Small intestine (tissue), 7 donors: ENCODE data around the gene MAPK14. TPM values are rescaled to one million over a fixed set of nuclear protein-coding genes. Genes with fewer than 3 reads are reported as not detected.

Experiments
- DNase-seq, 2 donors: peaks; one replicate each; pipeline versions ENCODE4 v3.0.0 to v3.0.0-alpha.2; 2013
- FAIRE-seq: peaks from 2 replicates; lab custom pipeline; 2012; peaks lifted over from hg19 to GRCh38; lab: Jason Lieb, UNC
- H3K27ac ChIP-seq, 3 donors: one replicate each; pipeline ENCODE4 v1.5.1; 2013; ENCODE audit warnings: low read length in 2 of 3, mild to moderate bottlenecking in 2 of 3, control low read depth in 1 of 3, inconsistent platforms in 1 of 3, low read depth in 1 of 3, moderate library complexity in 1 of 3
- H3K27me3 ChIP-seq, 3 donors: one replicate each; pipeline ENCODE4 v1.6.1; 2013; ENCODE audit warnings: low read length in 3 of 3, inconsistent platforms in 1 of 3; ENCODE audit not compliant: control insufficient read depth in 3 of 3, insufficient read depth in 3 of 3
- H3K36me3 ChIP-seq, 3 donors: one replicate each; pipeline ENCODE4 v1.6.1; 2013; ENCODE audit warnings: low read length in 3 of 3, inconsistent platforms in 1 of 3, low read depth in 1 of 3, mild to moderate bottlenecking in 1 of 3, moderate library complexity in 1 of 3; ENCODE audit not compliant: control insufficient read depth in 3 of 3, insufficient read depth in 2 of 3
- H3K4me1 ChIP-seq, 3 donors: one replicate each; pipeline ENCODE4 v1.6.1; 2013; ENCODE audit warnings: low read length in 2 of 3, inconsistent platforms in 1 of 3, low read depth in 1 of 3, mild to moderate bottlenecking in 1 of 3, moderate library complexity in 1 of 3; ENCODE audit not compliant: control insufficient read depth in 3 of 3, insufficient read depth in 2 of 3
- H3K4me3 ChIP-seq, 3 donors: one replicate each; pipeline ENCODE4 v1.5.1; 2013; ENCODE audit warnings: low read length in 3 of 3, control low read depth in 1 of 3, inconsistent platforms in 1 of 3, low read depth in 1 of 3, mild to moderate bottlenecking in 1 of 3, moderate library complexity in 1 of 3
- H3K9me3 ChIP-seq, 2 donors: one replicate each; pipeline ENCODE4 v1.6.1; 2013; ENCODE audit warnings: low read depth in 1 of 2, low read length in 1 of 2; ENCODE audit not compliant: control insufficient read depth in 2 of 2, insufficient read depth in 1 of 2
- WGBS, 3 donors: extraction: QIAGEN DNeasy Blood & Tissue Kit; methylation state at CpG; one replicate each; pipeline ENCODE4 v1.1.7; 2013; 5-methylcytosine and 5-hydroxymethylcytosine counted together
- polyA plus RNA-seq, 4 donors: library from polyadenylated mRNA; stranded (reverse) in 3 of 4; unstranded in 1 of 4; fragments of 200-250 nt in 3 of 4; fragments of 120-200 nt in 1 of 4; gene quantifications; one replicate each; pipeline versions ENCODE4 v1.2.1 to v1.2.3, GENCODE V29; 2013
- donor health status: healthy with polysubstance abuse.
- donor health status: control.
- donor health status: control.
- donor health status: Bipolar disorder and iron deficiency.
- donor health status: healthy.

MAPK14 gene
- polyA plus RNA-seq, 4 donors: 22.4 to 72.3 (median 32.2) TPM

DNA sequence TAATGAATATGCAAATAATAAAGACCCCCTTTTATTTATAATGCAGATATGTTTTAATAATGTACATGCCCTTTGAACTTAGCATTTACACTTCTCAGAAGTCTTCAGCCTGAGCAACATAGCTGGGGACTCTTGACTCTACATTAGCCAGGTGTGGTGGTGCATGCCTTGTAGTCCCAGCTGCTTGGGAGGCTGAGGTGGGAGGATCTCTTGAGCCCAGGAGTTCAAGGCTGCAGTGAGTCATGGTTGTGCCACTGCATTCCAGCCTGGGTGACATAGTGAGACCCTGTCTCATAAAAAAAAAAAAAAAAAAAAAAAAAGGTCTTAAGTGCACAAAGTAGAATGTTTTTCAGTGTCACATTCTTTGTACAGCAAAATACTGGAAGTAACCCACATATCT, 85.4 kb downstream of the MAPK14 start:
- H3K4me3 ChIP-seq: no peak overlapping the region

DNA sequence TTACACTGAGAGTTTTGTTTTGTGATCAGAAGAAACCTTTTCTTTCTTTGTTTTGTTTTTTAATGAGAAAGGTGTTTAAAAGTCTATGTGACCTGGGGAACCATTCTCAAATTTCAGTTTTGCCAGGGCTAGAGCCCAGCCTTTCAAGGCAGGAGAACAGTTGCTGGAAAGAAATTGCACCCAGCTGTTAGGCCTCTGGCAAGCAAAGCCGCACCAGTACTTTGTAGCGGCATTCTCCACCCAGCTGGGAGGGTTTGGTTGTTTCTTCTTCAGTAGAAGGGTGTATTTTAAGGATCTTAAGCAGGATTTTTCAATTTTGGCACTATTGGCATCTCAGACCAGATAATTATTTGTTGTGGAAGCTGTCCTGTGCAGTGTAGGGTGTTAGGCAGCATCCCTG, 86.1 kb downstream of the MAPK14 start:
- no peak overlapping the region for H3K27ac ChIP-seq

More for the DNA sequence above, 85.4 kb downstream of the MAPK14 start:
- no peaks in the 10 kb centered on the region for H3K27me3 ChIP-seq
- DNase-seq: no peak
- no peak overlapping the region for H3K27ac ChIP-seq
- no peak for FAIRE-seq
- peaks cover 6 to 37% (median 11%) of the 10 kb centered on the region in 3 donors for H3K36me3 ChIP-seq
- no peaks in the 10 kb centered on the region for H3K9me3 ChIP-seq
- peaks cover 0 to 6% (median under 1%) of the 10 kb centered on the region in 3 donors for H3K4me1 ChIP-seq

DNA sequence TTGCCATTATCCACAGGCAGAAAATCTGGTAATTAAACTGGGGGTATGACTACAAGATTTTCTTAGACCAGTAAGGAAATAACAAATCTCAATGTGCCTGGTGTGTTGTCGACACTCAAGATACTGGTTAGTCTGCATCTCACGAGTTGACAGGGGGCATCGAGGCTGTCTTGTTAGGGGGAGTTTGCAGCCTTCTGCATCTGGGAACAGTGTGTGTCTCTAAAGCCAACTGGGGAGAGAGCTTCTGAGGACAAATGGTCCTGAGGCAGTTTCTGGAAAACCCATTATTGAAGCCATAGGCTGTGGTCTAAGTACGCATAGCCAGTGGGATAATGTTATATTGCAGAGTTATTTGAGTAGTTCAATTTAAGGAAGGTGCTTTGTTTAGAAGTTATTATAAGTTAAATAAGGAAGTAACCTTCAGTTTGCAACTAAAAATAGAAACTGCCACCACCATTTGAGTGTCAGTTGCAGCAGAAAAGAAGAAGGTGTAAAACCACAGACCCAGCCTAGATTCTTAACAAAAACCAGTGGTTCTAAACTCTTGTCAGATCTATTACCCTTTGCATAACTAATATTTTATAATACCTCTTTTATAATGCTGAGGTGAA, 87.3 kb downstream of the MAPK14 start:
- Histone ChIP-seq H3K27ac (peak overlapping the region in 1 of 3 donors; percentile 3), H3K4me3 (no peak overlapping the region), H3K36me3 (peaks cover 0 to 30% (median 6%) of the 10 kb centered on the region in 3 donors), H3K9me3 (no peaks in the 10 kb centered on the region), H3K27me3 (no peaks in the 10 kb centered on the region), H3K4me1 (peaks cover 0 to 19% (median 3%) of the 10 kb centered on the region in 3 donors)
- WGBS, 3 donors: 56 to 75% (median 63%) methylated on average over 4 of the region's 4 CpGs
- DNase-seq: peak in 1 of 2 donors; percentile 37
- no peak for FAIRE-seq

More for the DNA sequence above, 86.1 kb downstream of the MAPK14 start:
- peaks cover 5 to 34% (median 6%) of the 10 kb centered on the region in 3 donors for H3K36me3 ChIP-seq
- FAIRE-seq (no peak), DNase-seq (no peak)
- no peak overlapping the region for H3K4me3 ChIP-seq
- peaks cover 0 to 13% (median 3%) of the 10 kb centered on the region in 3 donors for H3K4me1 ChIP-seq
- no peaks in the 10 kb centered on the region for H3K27me3 ChIP-seq
- H3K9me3 ChIP-seq: no peaks in the 10 kb centered on the region
- WGBS, 3 donors: 79 to 100% (median 95%) methylated on average over 2 of the region's 2 CpGs

DNA sequence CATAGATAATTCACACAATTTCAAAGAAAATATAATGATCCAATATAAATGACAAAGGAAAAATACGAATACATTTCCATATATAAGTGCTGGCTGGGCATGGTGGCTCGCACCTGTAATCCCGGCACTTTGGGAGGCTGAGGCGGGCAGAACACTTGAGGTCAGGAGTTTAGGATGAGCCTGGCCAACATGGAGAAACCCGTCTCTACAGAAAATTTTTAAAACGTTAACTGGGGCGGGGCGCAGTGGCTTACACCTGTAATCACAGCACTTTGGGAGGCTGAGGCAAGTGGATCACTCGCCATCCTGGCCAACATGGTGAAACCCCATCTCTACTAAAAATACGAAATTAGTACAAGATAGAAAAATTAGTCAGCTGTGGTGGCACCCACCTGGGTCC, 87.8 kb downstream of the MAPK14 start:
- peaks cover 0 to 26% (median 4%) of the 10 kb centered on the region in 3 donors for H3K36me3 ChIP-seq
- H3K4me1 ChIP-seq: peaks cover 0 to 19% (median 3%) of the 10 kb centered on the region in 3 donors
- no peaks in the 10 kb centered on the region for H3K27me3 ChIP-seq
- no peak for DNase-seq
- H3K9me3 ChIP-seq: no peaks in the 10 kb centered on the region
- FAIRE-seq: no peak
- no peak overlapping the region for H3K27ac ChIP-seq
- H3K4me3 ChIP-seq: no peak overlapping the region
- 86 to 95% (median 87%) methylated on average over 10 of the region's 10 CpGs for WGBS, 3 donors

DNA sequence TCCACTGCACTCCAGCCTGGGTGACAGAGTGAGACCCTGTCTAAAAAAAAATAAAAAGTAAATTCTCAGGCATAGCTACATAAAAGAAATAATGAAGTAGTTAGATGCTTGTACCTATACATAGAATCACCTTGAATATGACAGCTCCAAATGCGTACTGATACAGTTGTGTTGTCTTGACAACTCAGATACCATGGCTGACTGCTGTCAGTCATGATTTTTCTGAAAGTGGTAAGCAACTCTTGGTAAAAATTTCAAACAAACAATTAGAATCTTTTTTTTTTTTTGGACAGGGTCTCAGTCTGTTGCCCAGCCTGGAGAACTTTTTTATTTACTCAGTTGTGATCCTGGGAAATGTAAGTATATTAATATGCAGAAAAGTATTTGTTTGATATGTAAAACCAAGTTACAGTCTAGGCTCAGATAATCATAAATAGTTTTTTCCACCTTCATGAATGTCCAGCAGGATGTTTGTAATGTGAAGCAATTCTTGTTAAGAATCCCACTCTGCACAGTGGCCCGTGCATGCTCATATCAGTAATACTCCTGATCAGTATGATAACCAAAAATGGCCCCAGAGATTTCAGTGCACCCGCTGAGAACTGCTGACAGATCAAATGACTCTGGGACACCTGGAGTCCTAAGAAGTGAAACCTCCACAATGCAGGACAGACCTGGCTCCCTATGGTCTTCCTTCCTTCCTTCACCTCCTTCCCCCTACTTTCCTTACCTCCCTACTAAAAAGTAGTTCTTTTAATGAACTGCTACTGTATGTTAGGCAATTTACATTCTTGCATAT, 88.7 kb downstream of the MAPK14 start:
- peaks cover 2 to 26% (median 3%) of the 10 kb centered on the region in 3 donors for H3K4me1 ChIP-seq
- peaks cover 0 to 25% (median 4%) of the 10 kb centered on the region in 3 donors for H3K36me3 ChIP-seq
- no peaks in the 10 kb centered on the region for H3K9me3 ChIP-seq
- DNase-seq (no peak), FAIRE-seq (no peak)
- no peak overlapping the region for H3K4me3 ChIP-seq
- 69 to 79% (median 70%) methylated on average over 3 of the region's 3 CpGs for WGBS, 3 donors
- no peak overlapping the region for H3K27ac ChIP-seq
- no peaks in the 10 kb centered on the region for H3K27me3 ChIP-seq

DNA sequence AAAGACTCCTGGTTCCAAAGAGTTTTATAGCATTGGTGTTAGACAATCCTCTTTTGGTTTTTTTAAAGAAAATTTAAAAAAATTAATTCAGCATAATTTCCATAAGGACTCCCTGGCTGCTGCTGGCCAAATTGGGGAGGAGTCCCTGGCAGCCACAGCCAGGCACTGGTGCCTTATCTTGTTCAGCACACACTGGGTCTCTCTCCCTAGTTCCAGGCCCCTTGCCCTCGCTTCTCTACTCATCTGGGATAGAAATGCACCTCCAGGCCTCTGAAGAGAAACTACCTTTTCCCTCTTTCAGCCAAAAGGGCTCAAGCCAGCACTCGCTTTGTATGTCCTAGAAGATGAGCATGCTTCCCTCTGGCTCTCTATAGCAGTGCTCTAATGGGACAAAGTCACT, 89.3 kb downstream of the MAPK14 start:
- 93 to 96% (median 94%) methylated on average over 2 of the region's 2 CpGs for WGBS, 3 donors
- peaks cover 3 to 33% (median 4%) of the 10 kb centered on the region in 3 donors for H3K4me1 ChIP-seq

DNA sequence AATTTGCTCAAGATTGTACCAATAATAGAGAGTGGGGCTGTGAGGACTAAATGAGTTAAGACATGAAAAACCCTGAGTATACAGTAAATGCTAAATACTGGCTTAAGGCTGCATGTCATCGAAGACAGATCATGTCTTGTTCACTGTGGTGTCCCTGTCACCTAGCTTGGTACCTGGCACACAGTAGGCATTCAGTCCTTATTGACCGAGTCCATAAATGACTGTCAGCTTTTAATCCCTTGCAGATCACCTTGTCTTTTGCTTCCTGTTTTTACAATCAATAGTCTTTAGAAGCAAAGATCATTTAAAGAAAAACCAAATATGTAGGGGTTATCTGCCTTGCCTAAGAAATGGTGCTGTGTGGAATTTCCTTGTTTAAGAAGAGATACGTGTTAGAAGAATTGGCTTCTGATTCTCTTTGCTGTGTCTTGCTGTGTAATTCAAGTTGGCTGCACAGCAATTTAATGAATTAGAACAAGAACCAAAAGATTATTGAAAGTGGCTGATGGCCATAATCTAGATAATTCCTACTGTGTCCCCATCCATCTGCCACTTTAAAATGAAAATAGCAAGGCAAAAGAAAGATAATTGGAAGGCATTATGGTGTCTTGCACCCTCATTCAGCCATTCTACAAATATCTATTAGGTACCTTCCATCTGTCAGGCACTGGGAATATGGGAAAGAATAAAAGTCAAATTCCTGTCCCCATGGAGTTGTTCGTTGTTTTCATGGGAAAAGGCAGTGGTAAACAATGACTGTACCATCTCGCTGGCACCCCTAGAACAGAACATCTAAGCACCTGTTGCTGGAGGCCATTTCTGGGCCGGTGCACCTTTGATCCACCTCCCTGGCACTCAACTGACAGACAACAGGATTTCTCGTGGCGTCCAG, 90.3 kb downstream of the MAPK14 start:
- DNase-seq (no peak), FAIRE-seq (no peak)
- Histone ChIP-seq H3K4me3 (no peak overlapping the region), H3K27ac (peak overlapping the region; percentile 42 to 86 (median 47)), H3K4me1 (peaks cover 3 to 39% (median 4%) of the 10 kb centered on the region in 3 donors), H3K9me3 (no peaks in the 10 kb centered on the region), H3K27me3 (no peaks in the 10 kb centered on the region), H3K36me3 (peaks cover 0 to 23% (median 0%) of the 10 kb centered on the region in 3 donors)
- WGBS, 3 donors: 72 to 79% (median 79%) methylated on average over 8 of the region's 8 CpGs

More for the DNA sequence above, 89.3 kb downstream of the MAPK14 start:
- Histone ChIP-seq H3K9me3 (no peaks in the 10 kb centered on the region), H3K27ac (no peak overlapping the region), H3K27me3 (no peaks in the 10 kb centered on the region), H3K36me3 (peaks cover 0 to 21% (median 0%) of the 10 kb centered on the region in 3 donors), H3K4me3 (no peak overlapping the region)
- no peak for DNase-seq
- no peak for FAIRE-seq
